SK-N-MC (cell line): ENCODE data around the gene EID3.

Experiments
- EZH2 ChIP-seq: fragments of 200-600 bp; sonication (generic); IDR thresholded peaks from one replicate; pipeline ENCODE4 v1.6.1; 2017; ENCODE audit warnings: antibody characterized with exemption
- POLR2AphosphoS5 ChIP-seq: IDR thresholded peaks from 2 replicates; pipeline ENCODE4 v1.6.1; 2012; ENCODE audit warnings: mild to moderate bottlenecking, low read depth, low read length, borderline replicate concordance

GRCh38 chr12:104290855-104291254 lies 12.7 kb upstream of the EID3 start:
- TF ChIP-seq POLR2AphosphoS5 (no peak), EZH2 (no peak)
